Peyer's patch (tissue), 4 donors: ENCODE measurements around the gene TGFBI. TPM values are rescaled to one million over a fixed set of nuclear protein-coding genes. Genes with fewer than 3 reads are reported as not detected.

Experiments used
- DNase-seq, 3 donors: peaks; one replicate each; pipeline ENCODE4 v3.0.0-alpha.2; 2017 to 2019
- H3K27ac ChIP-seq, 4 donors: fragments of 200-600 bp; sonication (generic); one replicate each; pipeline ENCODE4 v1.5.1; 2016 to 2019
- H3K27me3 ChIP-seq, 2 donors: fragments of 200-600 bp; sonication (generic); one replicate each; pipeline ENCODE4 v1.5.1; 2019
- H3K36me3 ChIP-seq, 3 donors: fragments of 200-600 bp; sonication (generic); one replicate each; pipeline ENCODE4 v1.5.1; 2016 to 2019
- H3K4me1 ChIP-seq, 4 donors: fragments of 200-600 bp; sonication (generic); one replicate each; pipeline ENCODE4 v1.5.1; 2016 to 2019
- H3K4me3 ChIP-seq, 4 donors: fragments of 200-600 bp; sonication (generic); 1 replicate in 3 of 4; 2 replicates in 1 of 4; pipeline ENCODE4 v1.5.1; 2016 to 2019; ENCODE audit warnings: mild to moderate bottlenecking in 1 of 4
- H3K9me3 ChIP-seq, 4 donors: fragments of 200-600 bp; sonication (generic); one replicate each; pipeline ENCODE4 v1.5.1; 2016 to 2019; ENCODE audit warnings: mild to moderate bottlenecking in 1 of 4
- POLR2A ChIP-seq, 2 donors: fragments of 450-650 bp; IDR thresholded peaks; one replicate each; pipeline ENCODE4 v1.5.1; 2017; ENCODE audit warnings: antibody characterized with exemption in 2 of 2, mild to moderate bottlenecking in 2 of 2, moderate library complexity in 2 of 2
- total RNA-seq, 4 donors: library from RNA; depleted of rRNA; stranded (reverse); fragments of >200 nt; gene quantifications; one replicate each; pipeline ENCODE4 v1.1.0, GENCODE V29; 2016
- TF ChIP-seq, protein P1 (sequence below), 6 experiments: fragments of 450-650 bp in 4 of 6; fragments of 200-600 bp in 2 of 6; sonication (generic) in 1 of 6; IDR thresholded peaks; one replicate each; pipeline ENCODE4 v1.5.1; 2017 to 2019; ENCODE audit warnings: antibody characterized with exemption in 6 of 6, mild to moderate bottlenecking in 3 of 6, moderate library complexity in 1 of 6

TGFBI gene
- total RNA-seq, 4 donors from 2014 or later, result 17.5 to 56.9 (median 26.3) TPM

GRCh38 chr5:136054142-136055019 lies 25.6 kb downstream of the TGFBI start:
- peak in 1 of 3 donors; percentile 32 for DNase-seq
- peaks cover 0 to 3% (median 0%) of the 10 kb centered on the region in 3 donors for H3K36me3 ChIP-seq
- no peaks in the 10 kb centered on the region for H3K27me3 ChIP-seq
- no peaks in the 10 kb centered on the region for H3K9me3 ChIP-seq
- peak overlapping the region in 3 of 4 donors; percentile 7 to 67 (median 62) for H3K27ac ChIP-seq
- peaks cover 0 to 37% (median 0%) of the 10 kb centered on the region in 4 donors for H3K4me1 ChIP-seq
- no peak overlapping the region for H3K4me3 ChIP-seq
- TF ChIP-seq, protein P1, sequence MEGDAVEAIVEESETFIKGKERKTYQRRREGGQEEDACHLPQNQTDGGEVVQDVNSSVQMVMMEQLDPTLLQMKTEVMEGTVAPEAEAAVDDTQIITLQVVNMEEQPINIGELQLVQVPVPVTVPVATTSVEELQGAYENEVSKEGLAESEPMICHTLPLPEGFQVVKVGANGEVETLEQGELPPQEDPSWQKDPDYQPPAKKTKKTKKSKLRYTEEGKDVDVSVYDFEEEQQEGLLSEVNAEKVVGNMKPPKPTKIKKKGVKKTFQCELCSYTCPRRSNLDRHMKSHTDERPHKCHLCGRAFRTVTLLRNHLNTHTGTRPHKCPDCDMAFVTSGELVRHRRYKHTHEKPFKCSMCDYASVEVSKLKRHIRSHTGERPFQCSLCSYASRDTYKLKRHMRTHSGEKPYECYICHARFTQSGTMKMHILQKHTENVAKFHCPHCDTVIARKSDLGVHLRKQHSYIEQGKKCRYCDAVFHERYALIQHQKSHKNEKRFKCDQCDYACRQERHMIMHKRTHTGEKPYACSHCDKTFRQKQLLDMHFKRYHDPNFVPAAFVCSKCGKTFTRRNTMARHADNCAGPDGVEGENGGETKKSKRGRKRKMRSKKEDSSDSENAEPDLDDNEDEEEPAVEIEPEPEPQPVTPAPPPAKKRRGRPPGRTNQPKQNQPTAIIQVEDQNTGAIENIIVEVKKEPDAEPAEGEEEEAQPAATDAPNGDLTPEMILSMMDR (IDR thresholded peaks at IDR 0.05), result no peak
- TF ChIP-seq POLR2A (IDR thresholded peaks at IDR 0.05), result no peak

DNA sequence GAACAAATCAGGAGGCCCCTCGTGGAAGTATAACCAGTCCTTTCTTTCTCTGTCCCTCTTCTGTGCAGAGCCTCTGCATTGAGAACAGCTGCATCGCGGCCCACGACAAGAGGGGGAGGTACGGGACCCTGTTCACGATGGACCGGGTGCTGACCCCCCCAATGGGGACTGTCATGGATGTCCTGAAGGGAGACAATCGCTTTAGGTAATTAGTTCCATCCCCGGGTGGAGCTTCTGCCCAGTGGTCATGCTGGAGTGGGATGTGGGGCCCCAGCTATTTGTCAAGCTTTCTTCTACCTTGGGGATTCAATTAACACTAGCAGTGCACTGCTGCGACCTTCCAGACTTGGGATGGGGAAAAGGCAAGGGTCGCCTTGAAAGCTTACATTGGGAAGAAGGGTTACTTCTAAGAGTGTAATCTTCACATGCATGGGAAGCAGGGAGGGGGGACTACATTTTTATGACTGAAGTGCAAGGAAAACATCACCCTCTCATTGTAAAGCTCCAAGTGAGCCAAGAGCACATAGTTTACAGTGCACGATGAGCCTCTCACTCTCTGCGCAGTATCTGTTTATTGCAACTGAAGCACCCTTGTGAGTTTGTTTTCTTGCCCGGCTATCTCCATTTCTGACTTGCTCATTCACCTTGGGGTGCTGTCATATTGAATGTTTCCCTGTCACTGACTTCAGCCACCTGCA lies 27.0 kb downstream of the TGFBI start:
- H3K4me1 ChIP-seq, result peaks cover 0 to 37% (median 0%) of the 10 kb centered on the region in 4 donors
- DNase-seq, result peak in 1 of 3 donors; percentile 38
- peak overlapping the region in 2 of 4 donors; percentile 75 to 86 for H3K27ac ChIP-seq
- TF ChIP-seq, protein P1 (IDR thresholded peaks at IDR 0.05), result no peak
- TF ChIP-seq POLR2A (IDR thresholded peaks at IDR 0.05), result no peak
- H3K9me3 ChIP-seq, result no peaks in the 10 kb centered on the region
- H3K27me3 ChIP-seq, result no peaks in the 10 kb centered on the region
- peaks cover 0 to 3% (median 0%) of the 10 kb centered on the region in 3 donors for H3K36me3 ChIP-seq
- H3K4me3 ChIP-seq, result no peak overlapping the region

- H3K4me1 ChIP-seq, result peaks cover 0 to 37% (median 0%) of the 10 kb centered on the region in 4 donors
- no peaks in the 10 kb centered on the region for H3K27me3 ChIP-seq
- H3K4me3 ChIP-seq, result no peak overlapping the region
- peaks cover 0 to 9% (median 0%) of the 10 kb centered on the region in 3 donors for H3K36me3 ChIP-seq
- H3K27ac ChIP-seq, result peak overlapping the region in 2 of 4 donors; percentile 75 to 86
- H3K9me3 ChIP-seq, result no peaks in the 10 kb centered on the region
- no peak for DNase-seq
- TF ChIP-seq POLR2A (IDR thresholded peaks at IDR 0.05), result no peak
- TF ChIP-seq, protein P1 (IDR thresholded peaks at IDR 0.05), result no peak
These were observed 27.5 kb downstream of the TGFBI start for GRCh38 chr5:136056336-136056735.

- Histone ChIP-seq H3K9me3 (no peaks in the 10 kb centered on the region), H3K27ac (peak overlapping the region in 3 of 4 donors; percentile 10 to 86 (median 75)), H3K4me1 (peaks cover 0 to 37% (median 0%) of the 10 kb centered on the region in 4 donors), H3K27me3 (no peaks in the 10 kb centered on the region), H3K4me3 (no peak overlapping the region), H3K36me3 (peaks cover 0 to 14% (median 0%) of the 10 kb centered on the region in 3 donors)
- DNase-seq, result peak in 1 of 3 donors; percentile 28
- TF ChIP-seq, protein P1 (IDR thresholded peaks at IDR 0.05), result no peak
- no peak for TF ChIP-seq POLR2A (IDR thresholded peaks at IDR 0.05)
These were observed 28.1 kb downstream of the TGFBI start for GRCh38 chr5:136056771-136057335.

GRCh38 chr5:136057401-136058038 lies 28.7 kb downstream of the TGFBI start:
- no peak for DNase-seq
- Histone ChIP-seq H3K27me3 (no peaks in the 10 kb centered on the region), H3K9me3 (no peaks in the 10 kb centered on the region), H3K36me3 (peaks cover 0 to 14% (median 0%) of the 10 kb centered on the region in 3 donors), H3K4me1 (peaks cover 0 to 37% (median 0%) of the 10 kb centered on the region in 4 donors), H3K4me3 (no peak overlapping the region), H3K27ac (peak overlapping the region; percentile 10 to 86 (median 44))
- TF ChIP-seq POLR2A (IDR thresholded peaks at IDR 0.05), result no peak
- TF ChIP-seq, protein P1 (IDR thresholded peaks at IDR 0.05), result no peak
